ENCODE measurements around the gene CDK2AP2. TPM values are rescaled to one million over a fixed set of nuclear protein-coding genes. Genes with fewer than 3 reads are reported as not detected.

Gene CDK2AP2
- total RNA-seq, 4 donors from 2014 or later: 32.0 to 55.2 (median 38.1) TPM

GRCh38 chr11:67498544-67498972, 9.4 kb downstream of the CDK2AP2 start:
- peaks cover 1 to 6% (median 4%) of the 10 kb centered on the region in 3 donors for H3K4me1 ChIP-seq
- H3K9me3 ChIP-seq: no peaks in the 10 kb centered on the region
- no peak for DNase-seq
- WGBS, 2 donors: 87 to 100% methylated on average over 5 to 6 of the region's 21 CpGs
- intact Hi-C loops (cut with DNase I): no loop called here
- H3K27ac ChIP-seq: no peak overlapping the region
- H3K36me3 ChIP-seq: peaks cover 9 to 92% (median 13%) of the 10 kb centered on the region in 3 donors
- H3K27me3 ChIP-seq: peaks cover 0 to 20% (median 0%) of the 10 kb centered on the region in 4 donors
- H3K4me3 ChIP-seq: no peak overlapping the region
- TF ChIP-seq CTCF (IDR thresholded peaks at IDR 0.05): no peak
- TF ChIP-seq POLR2A (IDR thresholded peaks at IDR 0.05): no peak

GRCh38 chr11:67497656-67498291, 10.2 kb downstream of the CDK2AP2 start:
- H3K27ac ChIP-seq: no peak overlapping the region
- H3K27me3 ChIP-seq: peaks cover 0 to 12% (median 0%) of the 10 kb centered on the region in 4 donors
- 88 to 97% methylated on average over 5 to 12 of the region's 21 CpGs for WGBS, 2 donors
- intact Hi-C loops (cut with DNase I): no loop called here
- DNase-seq: no peak
- H3K4me1 ChIP-seq: no peaks in the 10 kb centered on the region
- H3K4me3 ChIP-seq: no peak overlapping the region
- peaks cover 14 to 99% (median 21%) of the 10 kb centered on the region in 3 donors for H3K36me3 ChIP-seq
- no peaks in the 10 kb centered on the region for H3K9me3 ChIP-seq
- no peak for TF ChIP-seq CTCF (IDR thresholded peaks at IDR 0.05)
- TF ChIP-seq POLR2A (IDR thresholded peaks at IDR 0.05): no peak

- no peak for DNase-seq
- peaks cover 17 to 99% (median 29%) of the 10 kb centered on the region in 3 donors for H3K36me3 ChIP-seq
- no peaks in the 10 kb centered on the region for H3K27me3 ChIP-seq
- no peaks in the 10 kb centered on the region for H3K9me3 ChIP-seq
- no peak overlapping the region for H3K4me3 ChIP-seq
- H3K4me1 ChIP-seq: no peaks in the 10 kb centered on the region
- intact Hi-C loops (cut with DNase I): no loop called here
- 81 to 90% methylated on average over 3 to 10 of the region's 12 CpGs for WGBS, 2 donors
- no peak for TF ChIP-seq CTCF (IDR thresholded peaks at IDR 0.05)
- no peak for TF ChIP-seq POLR2A (IDR thresholded peaks at IDR 0.05)
- no peak overlapping the region for H3K27ac ChIP-seq
Observed at GRCh38 chr11:67496113-67496512, 11.8 kb downstream of the CDK2AP2 start.

- Histone ChIP-seq H3K4me1 (no peaks in the 10 kb centered on the region), H3K36me3 (peaks cover 24 to 100% (median 32%) of the 10 kb centered on the region in 3 donors), H3K27me3 (no peaks in the 10 kb centered on the region), H3K9me3 (no peaks in the 10 kb centered on the region), H3K4me3 (no peak overlapping the region), H3K27ac (no peak overlapping the region)
- intact Hi-C loops (cut with DNase I): no loop called here
- TF ChIP-seq POLR2A (IDR thresholded peaks at IDR 0.05) (no peak), CTCF (IDR thresholded peaks at IDR 0.05) (no peak)
- 86% methylated on average over 6 of the region's 16 CpGs; no CpG with 5 or more reads in 1 of the 2 donors for WGBS, 2 donors
- no peak for DNase-seq
Observed at GRCh38 chr11:67495234-67496005, 12.5 kb downstream of the CDK2AP2 start.

Data from esophagus squamous epithelium (tissue), 5 donors.